K562 (cell line): Measurements from ENCODE around the gene ZNF200. TPM values are rescaled to one million over a fixed set of nuclear protein-coding genes. Genes with fewer than 3 reads are reported as not detected.

Source experiments
- ATAC-seq: fragments of 200-7000 bp; cut with Tn5 transposase; 3 replicates; pipeline ENCODE4 v1.9.1; 2020; ENCODE audit warnings: moderate library complexity
- BruUV-seq: library from RNA; stranded (reverse); fragments of 400-500 nt; replicated peaks from 2 replicates; lab custom pipeline; 2021; lab: Mats Ljungman, UMichigan
- CTCF ChIA-PET: fragments of 300-600 bp; formaldehyde crosslinking; extraction: SDS; loops from one replicate; lab custom pipeline; 2021; ENCODE audit warnings: low intra/inter-chr PET ratio; lab: Yijun Ruan, JAX
- POLR2A ChIA-PET: fragments of 300-600, 350-650 bp; sonication (Branson Sonifier 250); formaldehyde crosslinking; extraction: SDS; loops from one replicate; lab custom pipeline; 2021; ENCODE audit warnings: antibody characterized with exemption, inconsistent platforms; lab: Yijun Ruan, JAX
- DNase-seq, 4 experiments: peaks; one replicate each; pipeline versions ENCODE4 v3.0.0 to v3.0.0-alpha.2; 2011 to 2018; ENCODE audit warnings: low spot score in 3 of 4, mixed read lengths in 3 of 4; ENCODE audit errors: extremely low read depth in 1 of 4
- FAIRE-seq: peaks from 2 replicates; lab custom pipeline; 2011; peaks lifted over from hg19 to GRCh38; lab: Jason Lieb, UNC
- H2AFZ ChIP-seq: 2 replicates; pipeline ENCODE4 v1.6.0; 2011; ENCODE audit warnings: low read depth, low read length, control low read depth, inconsistent platforms
- H3K27ac ChIP-seq: fragments of 200-600 bp; 3 replicates; pipeline ENCODE4 v1.8.0; 2011; ENCODE audit warnings: low read depth, mild to moderate bottlenecking, control low read depth, inconsistent platforms, low read length, moderate library complexity, mixed read lengths; ENCODE audit errors: extremely low read depth
- H3K27me3 ChIP-seq, 2 experiments: fragments of 300-600 bp in 1 of 2; 2 replicates in 1 of 2; 3 replicates in 1 of 2; pipeline versions ENCODE4 v1.6.0 to v1.8.0; 2011; ENCODE audit warnings: inconsistent platforms in 2 of 2, low read length in 2 of 2, mild to moderate bottlenecking in 1 of 2, mixed read lengths in 1 of 2, moderate library complexity in 1 of 2; ENCODE audit not compliant: control insufficient read depth in 2 of 2, insufficient read depth in 2 of 2
- H3K36me3 ChIP-seq: fragments of 300-600 bp; 3 replicates; pipeline ENCODE4 v1.8.0; 2011; ENCODE audit warnings: mild to moderate bottlenecking, low read length, inconsistent platforms; ENCODE audit not compliant: control insufficient read depth, insufficient read depth
- H3K4me1 ChIP-seq, 2 experiments: fragments of 200-600 bp in 1 of 2; replicated peaks in 1 of 2; 2 replicates in 1 of 2; 3 replicates in 1 of 2; pipeline versions ENCODE4 v1.5.1 to v1.8.0; 2011; ENCODE audit warnings: inconsistent platforms in 2 of 2, low read length in 2 of 2, mild to moderate bottlenecking in 1 of 2, mixed read lengths in 1 of 2, moderate library complexity in 1 of 2; ENCODE audit not compliant: control insufficient read depth in 2 of 2, insufficient read depth in 2 of 2
- H3K4me2 ChIP-seq: 2 replicates; pipeline ENCODE4 v1.6.1; 2011; ENCODE audit warnings: low read length, control low read depth, inconsistent platforms, mixed read lengths; ENCODE audit not compliant: insufficient read depth
- H3K4me3 ChIP-seq: fragments of 200-600 bp; sonication (generic), shearing (Covaris generic); 2 replicates; pipeline ENCODE4 v1.5.1; 2016; ENCODE audit warnings: control low read depth, inconsistent platforms
- H3K79me2 ChIP-seq: fragments of 200-600 bp; 3 replicates; pipeline ENCODE4 v1.8.0; 2011; ENCODE audit warnings: low read length, inconsistent platforms; ENCODE audit not compliant: control insufficient read depth, insufficient read depth
- H3K9ac ChIP-seq, 2 experiments: 2 replicates each; pipeline versions ENCODE4 v1.6.0 to v1.6.1; 2011; ENCODE audit warnings: low read depth in 2 of 2, low read length in 2 of 2, control low read depth in 1 of 2, inconsistent platforms in 1 of 2, mild to moderate bottlenecking in 1 of 2, mixed read lengths in 1 of 2; ENCODE audit not compliant: insufficient read depth in 1 of 2
- H3K9me1 ChIP-seq: one replicate; pipeline ENCODE4 v1.6.0; 2011; ENCODE audit warnings: inconsistent platforms, mild to moderate bottlenecking, low read length, moderate library complexity; ENCODE audit not compliant: control insufficient read depth, insufficient read depth
- H3K9me3 ChIP-seq: replicated peaks from 2 replicates; pipeline ENCODE4 v1.5.1; 2011; ENCODE audit warnings: low read depth, low read length, inconsistent platforms; ENCODE audit not compliant: control insufficient read depth, insufficient read depth
- H4K20me1 ChIP-seq: replicated peaks from 2 replicates; pipeline ENCODE4 v1.6.1; 2011; ENCODE audit warnings: low read length, inconsistent platforms, mixed read lengths; ENCODE audit not compliant: control insufficient read depth, insufficient read depth
- BMI1 ChIP-seq: fragments of 150-350 bp; IDR thresholded peaks from 2 replicates; pipeline ENCODE4 v1.6.1; 2014; ENCODE audit warnings: low read length
- EHMT2 ChIP-seq: fragments of 450-650 bp; IDR thresholded peaks from 2 replicates; pipeline ENCODE4 v1.6.1; 2018; ENCODE audit warnings: antibody characterized with exemption
- GATA2 ChIP-seq: sonication (generic); formaldehyde crosslinking; IDR thresholded peaks from 2 replicates; pipeline ENCODE4 v1.4.0; 2020; ENCODE audit warnings: mild to moderate bottlenecking, missing genetic modification reagents
- POLR3A ChIP-seq: IDR thresholded peaks from 2 replicates; pipeline ENCODE4 v1.6.1; 2011; ENCODE audit warnings: borderline replicate concordance, mild to moderate bottlenecking, moderate library complexity; ENCODE audit not compliant: insufficient read length, insufficient read depth; ENCODE audit errors: extremely low read depth
- PRMT5 ChIP-seq: sonication (generic); formaldehyde crosslinking; IDR thresholded peaks from 2 replicates; pipeline ENCODE4 v1.5.0; 2020; ENCODE audit warnings: missing genetic modification reagents
- PTRF ChIP-seq: fragments of 450-650 bp; IDR thresholded peaks from 2 replicates; pipeline ENCODE4 v1.6.1; 2016; ENCODE audit warnings: mild to moderate bottlenecking, missing genetic modification characterization, missing compliant biosample characterization
- TBP ChIP-seq: optimal IDR thresholded peaks from 2 replicates; pipeline ENCODE3; 2011; ENCODE audit warnings: low read depth, low read length, improper control_type of control experiment
- WGBS: fragments of 100-300 bp; shearing (Covaris generic); methylation state at CpG from one replicate; pipeline ENCODE4 v1.1.6; 2016; ENCODE audit warnings: low coverage, mixed read lengths; ENCODE audit not compliant: insufficient coverage; ENCODE audit errors: missing lambda C conversion rate; 5-methylcytosine and 5-hydroxymethylcytosine counted together
- in situ Hi-C: fragments of 300-500 bp; cut with MboI; formaldehyde crosslinking; loops from 4 replicates; pipeline ENCODE4 v1.15.0; 2018; ENCODE audit warnings: inconsistent platforms, mixed read lengths
- intact Hi-C: fragments of 100-400 bp; cut with micrococcal nuclease; formaldehyde crosslinking; loops from 2 replicates; pipeline ENCODE4 v1.14.2; 2022
- polyA plus RNA-seq, 8 experiments: library from polyadenylated mRNA; depleted of rRNA in 4 of 8; stranded (reverse) in 5 of 8; unstranded in 3 of 8; fragments of >200 nt; fragmentation: Nextera tagmentation in 2 of 8; fragmentation: Illumina TruSeq in 1 of 8; extraction: Ambion mirVana in 2 of 8; extraction: Trizol in 1 of 8; gene quantifications; 2 replicates each; pipeline versions ENCODE4 v1.2.1 to v1.2.3, GENCODE V29; 2011 to 2014; ENCODE audit warnings: inconsistent platforms in 1 of 8, missing spikeins in 1 of 8
- total RNA-seq, 7 experiments: library from RNA; depleted of rRNA in 6 of 7; stranded (reverse); fragments of >200 nt in 6 of 7; fragmentation: Illumina TruSeq in 2 of 7; extraction: Trizol in 2 of 7; gene quantifications; 2 replicates each; pipeline versions ENCODE4 v1.2.1 to v1.2.3, GENCODE V29; 2011 to 2021; ENCODE audit warnings: low replicate concordance in 1 of 7
- TF ChIP-seq, protein P1 (sequence below): fragments of 250-450 bp; sonication (Bioruptor Pico); IDR thresholded peaks from 2 replicates; pipeline ENCODE4 v1.4.0; 2020; ENCODE audit warnings: mild to moderate bottlenecking, moderate library complexity

ZNF200 gene
- total and polyA plus RNA-seq, 9 of the 15 experiments (the other 6 are each of a cell fraction or from before 2014, with no cell fraction given) = 4.8 to 14.5 (median 9.2) TPM

DNA sequence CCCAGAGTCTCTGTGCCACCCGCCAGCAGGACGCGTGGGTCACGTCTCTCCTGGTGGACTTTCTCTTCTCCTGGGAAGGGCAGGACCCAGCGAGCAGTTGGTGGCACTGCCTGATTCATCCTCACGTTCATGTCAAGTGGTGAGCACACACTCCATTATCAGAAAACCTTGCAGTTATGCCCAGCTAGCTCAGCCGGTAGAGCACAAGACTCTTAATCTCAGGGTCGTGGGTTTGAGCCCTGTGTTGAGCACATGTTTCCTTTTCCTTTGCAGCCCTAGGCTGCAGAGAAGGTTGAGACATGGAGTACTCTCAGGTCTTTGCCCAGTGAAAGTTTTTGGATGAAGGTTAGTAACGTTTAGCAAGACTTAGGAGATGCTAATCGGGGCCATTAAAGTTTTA, 39.0 kb downstream of the ZNF200 start:
- no peaks in the 10 kb centered on the region for H3K9me1 ChIP-seq
- 10% methylated on average over 10 of the region's 10 CpGs for WGBS
- ATAC-seq (no peak), DNase-seq (no peak), FAIRE-seq (no peak)
- H3K4me2 ChIP-seq = no peak overlapping the region
- TF ChIP-seq EHMT2 (no peak), GATA2 (CRISPR knock-in tag) (no peak), TBP (peak; percentile 98), POLR3A (peak; percentile 71), PRMT5 (CRISPR knock-in tag) (no peak), BMI1 (no peak), PTRF (no peak)
- TF ChIP-seq, protein P1, sequence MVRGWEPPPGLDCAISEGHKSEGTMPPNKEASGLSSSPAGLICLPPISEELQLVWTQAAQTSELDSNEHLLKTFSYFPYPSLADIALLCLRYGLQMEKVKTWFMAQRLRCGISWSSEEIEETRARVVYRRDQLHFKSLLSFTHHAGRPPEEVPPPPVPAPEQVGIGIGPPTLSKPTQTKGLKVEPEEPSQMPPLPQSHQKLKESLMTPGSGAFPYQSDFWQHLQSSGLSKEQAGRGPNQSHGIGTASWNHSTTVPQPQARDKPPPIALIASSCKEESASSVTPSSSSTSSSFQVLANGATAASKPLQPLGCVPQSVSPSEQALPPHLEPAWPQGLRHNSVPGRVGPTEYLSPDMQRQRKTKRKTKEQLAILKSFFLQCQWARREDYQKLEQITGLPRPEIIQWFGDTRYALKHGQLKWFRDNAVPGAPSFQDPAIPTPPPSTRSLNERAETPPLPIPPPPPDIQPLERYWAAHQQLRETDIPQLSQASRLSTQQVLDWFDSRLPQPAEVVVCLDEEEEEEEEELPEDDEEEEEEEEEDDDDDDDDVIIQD (CRISPR knock-in tag) = no peak
- H4K20me1 ChIP-seq = no peaks in the 10 kb centered on the region
- no peaks in the 10 kb centered on the region for H3K36me3 ChIP-seq
- POLR2A ChIA-PET = no interaction called here
- BruUV-seq = no TSS peak
- H3K79me2 ChIP-seq = no peaks in the 10 kb centered on the region
- no peak overlapping the region for H3K9ac ChIP-seq
- H3K27me3 ChIP-seq = peaks cover 6 to 10% of the 10 kb centered on the region in 2 experiments
- intact Hi-C loops (no loop called here), in situ Hi-C loops (no loop called here)
- peaks cover 10 to 35% of the 10 kb centered on the region in 2 experiments for H3K4me1 ChIP-seq
- no peak overlapping the region for H3K4me3 ChIP-seq
- CTCF ChIA-PET = no interaction called here
- no peak overlapping the region for H3K27ac ChIP-seq
- H2AFZ ChIP-seq = no peak overlapping the region
- no peaks in the 10 kb centered on the region for H3K9me3 ChIP-seq
